ENCODE results near the gene ADCY2. TPM values are rescaled to one million over a fixed set of nuclear protein-coding genes. Genes with fewer than 3 reads are reported as not detected.

The ADCY2 gene
- total RNA-seq, 4 donors from 2014 or later: 0.19 to 2.7 (median 0.59) TPM; not detected in 1

GRCh38 chr5:7586480-7586879 is 190.5 kb downstream of the ADCY2 start:
- TF ChIP-seq POLR2A (IDR thresholded peaks at IDR 0.05) (no peak), CTCF (IDR thresholded peaks at IDR 0.05) (no peak)
- intact Hi-C loops (cut with DNase I): no loop called here
- no peak for DNase-seq
- Histone ChIP-seq H3K4me3 (no peak overlapping the region), H3K27me3 (no peaks in the 10 kb centered on the region), H3K36me3 (no peaks in the 10 kb centered on the region), H3K27ac (no peak overlapping the region), H3K4me1 (no peaks in the 10 kb centered on the region), H3K9me3 (no peaks in the 10 kb centered on the region)
- WGBS, 2 donors: 82 to 94% methylated on average over 12 of the region's 12 CpGs

GRCh38 chr5:7589800-7590199 is 193.9 kb downstream of the ADCY2 start:
- 69 to 78% methylated on average over 5 of the region's 5 CpGs for WGBS, 2 donors
- Histone ChIP-seq H3K36me3 (no peaks in the 10 kb centered on the region), H3K27me3 (no peaks in the 10 kb centered on the region), H3K27ac (no peak overlapping the region), H3K4me3 (no peak overlapping the region), H3K4me1 (no peaks in the 10 kb centered on the region), H3K9me3 (no peaks in the 10 kb centered on the region)
- DNase-seq: no peak
- TF ChIP-seq CTCF (IDR thresholded peaks at IDR 0.05) (no peak), POLR2A (IDR thresholded peaks at IDR 0.05) (no peak)
- intact Hi-C loops (cut with DNase I): no loop called here

- DNase-seq: no peak
- TF ChIP-seq CTCF (IDR thresholded peaks at IDR 0.05) (no peak), POLR2A (IDR thresholded peaks at IDR 0.05) (no peak)
- no peaks in the 10 kb centered on the region for H3K27me3 ChIP-seq
- intact Hi-C loops (cut with DNase I): no loop called here
- WGBS, 2 donors: 54 to 67% methylated on average over 6 of the region's 6 CpGs
- H3K4me3 ChIP-seq: no peak overlapping the region
- H3K4me1 ChIP-seq: peaks cover 0 to 6% (median 0%) of the 10 kb centered on the region in 3 donors
- no peaks in the 10 kb centered on the region for H3K36me3 ChIP-seq
- H3K9me3 ChIP-seq: no peaks in the 10 kb centered on the region
- no peak overlapping the region for H3K27ac ChIP-seq
Observed at GRCh38 chr5:7592910-7593309, 197.0 kb downstream of the ADCY2 start.

GRCh38 chr5:7597059-7597642 is 201.2 kb downstream of the ADCY2 start:
- intact Hi-C loops (cut with DNase I): no loop called here
- Histone ChIP-seq H3K36me3 (no peaks in the 10 kb centered on the region), H3K4me3 (no peak overlapping the region), H3K4me1 (peaks cover 0 to 6% (median 0%) of the 10 kb centered on the region in 3 donors), H3K27me3 (no peaks in the 10 kb centered on the region), H3K9me3 (no peaks in the 10 kb centered on the region), H3K27ac (no peak overlapping the region)
- DNase-seq: no peak
- TF ChIP-seq CTCF (IDR thresholded peaks at IDR 0.05) (no peak), POLR2A (IDR thresholded peaks at IDR 0.05) (no peak)
- 35 to 45% methylated on average over 2 to 5 of the region's 6 CpGs for WGBS, 2 donors

- no peak overlapping the region for H3K4me3 ChIP-seq
- no peaks in the 10 kb centered on the region for H3K4me1 ChIP-seq
- H3K27ac ChIP-seq: no peak overlapping the region
- H3K36me3 ChIP-seq: no peaks in the 10 kb centered on the region
- TF ChIP-seq CTCF (IDR thresholded peaks at IDR 0.05): no peak
- no peak for TF ChIP-seq POLR2A (IDR thresholded peaks at IDR 0.05)
- H3K27me3 ChIP-seq: no peaks in the 10 kb centered on the region
- 60 to 70% methylated on average over 4 of the region's 4 CpGs for WGBS, 2 donors
- no peaks in the 10 kb centered on the region for H3K9me3 ChIP-seq
- no peak for DNase-seq
- intact Hi-C loops (cut with DNase I): no loop called here
Observed at GRCh38 chr5:7606840-7607465, 211.0 kb downstream of the ADCY2 start.

Measured in esophagus squamous epithelium (tissue), 5 donors.